Measurements from ENCODE around the gene WNT3A. TPM values are rescaled to one million over a fixed set of nuclear protein-coding genes. Genes with fewer than 3 reads are reported as not detected.

Gene WNT3A
- total and polyA plus RNA-seq, 9 donors: not detected

GRCh38 chr1:228041316-228041715 is 34.5 kb downstream of the WNT3A start:
- TF ChIP-seq CTCF (IDR thresholded peaks at IDR 0.05): no peak
- no peak for TF ChIP-seq POLR2A (IDR thresholded peaks at IDR 0.05)
- TF ChIP-seq EP300 (IDR thresholded peaks at IDR 0.05): no peak
- Histone ChIP-seq H3K27me3 (no peaks in the 10 kb centered on the region), H3K9me3 (no peaks in the 10 kb centered on the region), H3K4me3 (no peak overlapping the region), H3K27ac (no peak overlapping the region), H3K36me3 (no peaks in the 10 kb centered on the region), H3K4me1 (ENCODE audit: insufficient read depth) (peaks cover 1% of the 10 kb centered on the region)
- peak in 1 of 5 donors; percentile 1 for DNase-seq
- 36 to 90% (median 62%) methylated on average over 2 of the region's 2 CpGs for WGBS, 3 donors
- intact Hi-C loops (cut with DNase I): no loop called here

- intact Hi-C loops (cut with DNase I): no loop called here
- Histone ChIP-seq H3K27me3 (no peaks in the 10 kb centered on the region), H3K27ac (no peak overlapping the region), H3K4me3 (no peak overlapping the region), H3K9me3 (no peaks in the 10 kb centered on the region), H3K4me1 (ENCODE audit: insufficient read depth) (peaks cover 1% of the 10 kb centered on the region), H3K36me3 (no peaks in the 10 kb centered on the region)
- TF ChIP-seq POLR2A (IDR thresholded peaks at IDR 0.05): no peak
- no peak for TF ChIP-seq EP300 (IDR thresholded peaks at IDR 0.05)
- no peak for TF ChIP-seq CTCF (IDR thresholded peaks at IDR 0.05)
- no peak for DNase-seq
These were observed 35.7 kb downstream of the WNT3A start for GRCh38 chr1:228042508-228042907.

- H3K9me3 ChIP-seq: no peaks in the 10 kb centered on the region
- peak in 2 of 5 donors; percentile 1 to 6 for DNase-seq
- intact Hi-C loops (cut with DNase I): no loop called here
- H3K36me3 ChIP-seq: no peaks in the 10 kb centered on the region
- no peak overlapping the region for H3K4me3 ChIP-seq
- 41 to 50% (median 45%) methylated on average over 7 of the region's 7 CpGs for WGBS, 3 donors
- H3K27ac ChIP-seq: no peak overlapping the region
- TF ChIP-seq POLR2A (IDR thresholded peaks at IDR 0.05) (no peak), CTCF (IDR thresholded peaks at IDR 0.05) (no peak)
- no peaks in the 10 kb centered on the region for H3K4me1 ChIP-seq (ENCODE audit: insufficient read depth)
- no peaks in the 10 kb centered on the region for H3K27me3 ChIP-seq
These were observed 36.6 kb downstream of the WNT3A start for GRCh38 chr1:228043281-228043848.

DNA sequence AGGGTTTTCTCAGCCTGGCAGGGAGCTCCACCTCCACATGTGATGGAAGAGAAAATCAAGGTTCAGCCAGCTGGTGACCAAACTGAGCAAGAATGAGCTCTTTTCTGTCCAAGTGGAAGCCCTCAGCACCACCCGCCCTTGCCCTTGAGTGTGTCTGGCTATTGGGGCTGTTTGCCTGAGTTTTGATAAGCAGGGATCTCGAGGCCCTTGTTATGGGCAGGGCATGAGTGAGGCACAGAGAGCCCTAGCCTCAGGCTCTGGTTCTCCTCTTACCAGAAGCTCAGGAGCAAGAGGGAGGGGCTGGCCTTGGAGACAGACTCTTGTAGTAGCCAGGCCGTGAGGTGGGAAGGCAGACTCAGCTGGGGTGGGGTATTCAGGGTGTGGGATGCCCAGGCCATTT is 38.2 kb downstream of the WNT3A start:
- DNase-seq: no peak
- TF ChIP-seq CTCF (IDR thresholded peaks at IDR 0.05) (no peak), POLR2A (IDR thresholded peaks at IDR 0.05) (no peak), EP300 (IDR thresholded peaks at IDR 0.05) (no peak)
- WGBS, 3 donors: 28 to 38% (median 32%) methylated on average over 3 of the region's 3 CpGs
- Histone ChIP-seq H3K4me1 (ENCODE audit: insufficient read depth) (no peaks in the 10 kb centered on the region), H3K36me3 (no peaks in the 10 kb centered on the region), H3K4me3 (no peak overlapping the region), H3K27me3 (no peaks in the 10 kb centered on the region), H3K9me3 (no peaks in the 10 kb centered on the region), H3K27ac (no peak overlapping the region)
- intact Hi-C loops (cut with DNase I): no loop called here
